ENCODE results near the gene SRL. TPM values are rescaled to one million over a fixed set of nuclear protein-coding genes. Genes with fewer than 3 reads are reported as not detected.

SRL gene
- total RNA-seq, 1 experiment from 2014 or later: not detected

- in situ Hi-C loops (cut with HindIII; ENCODE audit: low pct_unique_long_range_greater_than_20kb, low sequenced_read_pairs) (no loop called here), intact Hi-C loops (cut with micrococcal nuclease; ENCODE audit: unreplicated experiment) (no loop called here)
- ChIA-PET CTCF (no interaction called here), POLR2A (no interaction called here)
- Histone ChIP-seq H3K9me3 (ENCODE audit: control insufficient read depth, insufficient read depth, low read depth, low read length) (no peaks in the 10 kb centered on the region), H3K27ac (ENCODE audit: low read length) (no peak overlapping the region), H3K4me1 (ENCODE audit: control insufficient read depth, insufficient read depth, low read length) (peaks cover 5% of the 10 kb centered on the region), H3K4me3 (ENCODE audit: low read depth in 2 of 2, low read length in 2 of 2) (no peak overlapping the region), H3K27me3 (ENCODE audit: control insufficient read depth, insufficient read depth, low read length) (no peaks in the 10 kb centered on the region), H3K36me3 (ENCODE audit: control insufficient read depth, insufficient read depth, low read length) (no peaks in the 10 kb centered on the region)
- no TSS peak for BruUV-seq (replicated peaks)
- no peak for ATAC-seq
- TF ChIP-seq CTCF (IDR thresholded peaks at IDR 0.05): no peak
- no peak for TF ChIP-seq TCF7L2 (IDR thresholded peaks at IDR 0.05; ENCODE audit: low read depth, low read length)
- TF ChIP-seq SIN3A (IDR thresholded peaks at IDR 0.05; ENCODE audit: borderline replicate concordance, insufficient read depth, low read depth, low read length): no peak
- no peak for TF ChIP-seq POLR2AphosphoS5 (IDR thresholded peaks at IDR 0.05; ENCODE audit: low read depth, low read length)
- TF ChIP-seq REST (IDR thresholded peaks at IDR 0.05; ENCODE audit: insufficient read depth in 1 of 2, low read depth in 2 of 2, low read length in 1 of 2): no peak
- DNase-seq (ENCODE audit: low read depth, low spot score): no peak
Measured at GRCh38 chr16:4179020-4179419, 62.9 kb downstream of the SRL start.

- no peak for ATAC-seq
- Histone ChIP-seq H3K4me3 (ENCODE audit: low read depth in 2 of 2, low read length in 2 of 2) (no peak overlapping the region), H3K27ac (ENCODE audit: low read length) (no peak overlapping the region), H3K36me3 (ENCODE audit: control insufficient read depth, insufficient read depth, low read length) (no peaks in the 10 kb centered on the region), H3K27me3 (ENCODE audit: control insufficient read depth, insufficient read depth, low read length) (no peaks in the 10 kb centered on the region), H3K9me3 (ENCODE audit: control insufficient read depth, insufficient read depth, low read depth, low read length) (no peaks in the 10 kb centered on the region), H3K4me1 (ENCODE audit: control insufficient read depth, insufficient read depth, low read length) (peaks cover 5% of the 10 kb centered on the region)
- no peak for TF ChIP-seq CTCF (IDR thresholded peaks at IDR 0.05)
- TF ChIP-seq POLR2AphosphoS5 (IDR thresholded peaks at IDR 0.05; ENCODE audit: low read depth, low read length): no peak
- no peak for TF ChIP-seq REST (IDR thresholded peaks at IDR 0.05; ENCODE audit: insufficient read depth in 1 of 2, low read depth in 2 of 2, low read length in 1 of 2)
- TF ChIP-seq TCF7L2 (IDR thresholded peaks at IDR 0.05; ENCODE audit: low read depth, low read length): no peak
- TF ChIP-seq SIN3A (IDR thresholded peaks at IDR 0.05; ENCODE audit: borderline replicate concordance, insufficient read depth, low read depth, low read length): no peak
- BruUV-seq (replicated peaks): no TSS peak
- CTCF ChIA-PET: interaction anchor here (0.7 kb wide), 1 partner anchor 73 kb away, joined by 6 read pairs; no protein-coding TSS in a partner anchor
- intact Hi-C loops (cut with micrococcal nuclease; ENCODE audit: unreplicated experiment) (no loop called here), in situ Hi-C loops (cut with HindIII; ENCODE audit: low pct_unique_long_range_greater_than_20kb, low sequenced_read_pairs) (no loop called here)
- POLR2A ChIA-PET: no interaction called here
- DNase-seq (ENCODE audit: low read depth, low spot score): no peak
Measured at GRCh38 chr16:4178468-4179010, 63.3 kb downstream of the SRL start.
